Muscle layer of duodenum (tissue), 2 donors: Measurements from ENCODE around the gene SPEF2.
A peak's percentile ranks its signal among the peaks of the same experiment; 100 is the strongest.

Experiments
- H3K27ac ChIP-seq: one replicate; pipeline ENCODE4 v1.7.0; 2013; ENCODE audit warnings: mild to moderate bottlenecking, low read length
- H3K27me3 ChIP-seq: one replicate; pipeline ENCODE4 v1.7.0; 2013; ENCODE audit warnings: low read depth, mild to moderate bottlenecking, control low read depth, low read length
- H3K36me3 ChIP-seq, 2 donors: one replicate each; pipeline ENCODE4 v1.7.0; 2013; ENCODE audit warnings: low read length in 2 of 2, control low read depth in 1 of 2, mild to moderate bottlenecking in 1 of 2; ENCODE audit not compliant: insufficient read depth in 2 of 2, control insufficient read depth in 1 of 2
- H3K4me1 ChIP-seq, 2 donors: one replicate each; pipeline ENCODE4 v1.7.0; 2013; ENCODE audit warnings: low read length in 2 of 2, mild to moderate bottlenecking in 2 of 2, control low read depth in 1 of 2, moderate library complexity in 1 of 2; ENCODE audit not compliant: insufficient read depth in 2 of 2, control insufficient read depth in 1 of 2
- H3K4me3 ChIP-seq, 2 donors: one replicate each; pipeline ENCODE4 v1.7.0; 2013; ENCODE audit warnings: low read length in 2 of 2, low read depth in 1 of 2, mild to moderate bottlenecking in 1 of 2
- H3K9me3 ChIP-seq, 2 donors: one replicate each; pipeline ENCODE4 v1.7.0; 2013; ENCODE audit warnings: low read length in 2 of 2, control low read depth in 1 of 2, mild to moderate bottlenecking in 1 of 2; ENCODE audit not compliant: control insufficient read depth in 1 of 2
- donor health status: healthy.

The SPEF2 gene, protein sequence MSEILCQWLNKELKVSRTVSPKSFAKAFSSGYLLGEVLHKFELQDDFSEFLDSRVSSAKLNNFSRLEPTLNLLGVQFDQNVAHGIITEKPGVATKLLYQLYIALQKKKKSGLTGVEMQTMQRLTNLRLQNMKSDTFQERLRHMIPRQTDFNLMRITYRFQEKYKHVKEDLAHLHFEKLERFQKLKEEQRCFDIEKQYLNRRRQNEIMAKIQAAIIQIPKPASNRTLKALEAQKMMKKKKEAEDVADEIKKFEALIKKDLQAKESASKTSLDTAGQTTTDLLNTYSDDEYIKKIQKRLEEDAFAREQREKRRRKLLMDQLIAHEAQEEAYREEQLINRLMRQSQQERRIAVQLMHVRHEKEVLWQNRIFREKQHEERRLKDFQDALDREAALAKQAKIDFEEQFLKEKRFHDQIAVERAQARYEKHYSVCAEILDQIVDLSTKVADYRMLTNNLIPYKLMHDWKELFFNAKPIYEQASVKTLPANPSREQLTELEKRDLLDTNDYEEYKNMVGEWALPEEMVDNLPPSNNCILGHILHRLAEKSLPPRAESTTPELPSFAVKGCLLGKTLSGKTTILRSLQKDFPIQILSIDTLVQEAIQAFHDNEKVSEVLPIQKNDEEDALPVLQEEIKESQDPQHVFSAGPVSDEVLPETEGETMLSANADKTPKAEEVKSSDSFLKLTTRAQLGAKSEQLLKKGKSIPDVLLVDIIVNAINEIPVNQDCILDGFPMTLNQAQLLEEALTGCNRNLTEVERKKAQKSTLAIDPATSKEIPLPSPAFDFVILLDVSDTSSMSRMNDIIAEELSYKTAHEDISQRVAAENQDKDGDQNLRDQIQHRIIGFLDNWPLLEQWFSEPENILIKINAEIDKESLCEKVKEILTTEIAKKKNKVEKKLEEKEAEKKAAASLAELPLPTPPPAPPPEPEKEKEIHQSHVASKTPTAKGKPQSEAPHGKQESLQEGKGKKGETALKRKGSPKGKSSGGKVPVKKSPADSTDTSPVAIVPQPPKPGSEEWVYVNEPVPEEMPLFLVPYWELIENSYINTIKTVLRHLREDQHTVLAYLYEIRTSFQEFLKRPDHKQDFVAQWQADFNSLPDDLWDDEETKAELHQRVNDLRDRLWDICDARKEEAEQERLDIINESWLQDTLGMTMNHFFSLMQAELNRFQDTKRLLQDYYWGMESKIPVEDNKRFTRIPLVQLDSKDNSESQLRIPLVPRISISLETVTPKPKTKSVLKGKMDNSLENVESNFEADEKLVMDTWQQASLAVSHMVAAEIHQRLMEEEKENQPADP (N-terminal part only)

DNA sequence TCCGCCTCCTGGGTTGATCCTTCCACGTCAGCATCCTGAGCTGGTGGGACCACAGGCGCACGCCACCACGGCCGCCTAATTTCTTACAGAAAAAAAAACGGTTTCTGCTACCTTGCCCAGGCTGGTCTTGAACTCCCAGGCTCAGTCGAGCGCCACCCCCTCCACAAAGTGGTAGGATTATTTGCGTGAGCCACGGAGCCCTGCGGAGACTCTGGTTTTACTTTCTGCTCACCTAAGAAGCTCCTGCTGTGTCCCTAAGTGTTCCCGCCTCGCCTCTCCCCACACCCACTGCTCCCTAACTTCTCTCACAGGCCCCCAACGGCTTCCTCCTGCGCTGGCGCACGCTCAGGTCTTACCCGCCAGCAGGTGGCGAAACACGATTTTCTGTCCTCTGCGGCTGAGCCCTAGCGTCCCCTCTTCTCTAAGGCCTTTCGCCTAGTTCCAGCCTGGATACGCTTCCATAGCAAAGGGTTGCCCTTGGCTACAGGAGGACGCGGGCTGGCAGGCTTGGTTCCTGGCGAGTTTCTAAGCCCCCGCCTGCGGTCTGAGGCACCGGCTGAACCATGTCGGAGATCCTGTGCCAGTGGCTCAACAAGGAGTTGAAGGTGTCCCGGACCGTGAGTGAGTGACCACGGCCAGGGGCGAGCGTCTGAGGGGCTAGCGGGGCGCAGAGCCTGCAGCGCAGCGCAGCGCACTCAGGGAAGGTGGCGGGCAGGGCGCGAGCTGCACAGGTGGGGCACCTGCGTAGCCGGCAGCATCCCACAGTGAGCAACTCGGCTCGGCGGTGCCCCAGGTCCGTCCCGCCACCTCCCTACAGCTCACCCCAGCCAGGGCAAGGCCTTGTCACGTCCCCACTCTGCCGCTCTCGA is at the start of gene SPEF2:
TSS of gene SPEF2 (plus strand) at position 429 of the 869 bp plus-strand sequence. CDS start at position 564, 135 bp downstream.
- no peak within 1 kb of the TSS for H3K27ac ChIP-seq
- peaks cover 0 to 9% of the 10 kb centered on the region in 2 donors for H3K4me1 ChIP-seq
- H3K27me3 ChIP-seq, result no peaks in the 10 kb centered on the region
- no peaks in the 10 kb centered on the region for H3K36me3 ChIP-seq
- H3K4me3 ChIP-seq, result peak within 1 kb of the TSS; percentile 84 to 99
- H3K9me3 ChIP-seq, result peaks cover 0 to 3% of the 10 kb centered on the region in 2 donors

GRCh38 chr5:35575578-35575977 is 42.1 kb upstream of the SPEF2 start:
- H3K4me1 ChIP-seq, result no peaks in the 10 kb centered on the region
- no peak overlapping the region for H3K27ac ChIP-seq
- no peak overlapping the region for H3K4me3 ChIP-seq
- no peaks in the 10 kb centered on the region for H3K27me3 ChIP-seq
- no peaks in the 10 kb centered on the region for H3K36me3 ChIP-seq
- no peaks in the 10 kb centered on the region for H3K9me3 ChIP-seq

- Histone ChIP-seq H3K9me3 (no peaks in the 10 kb centered on the region), H3K36me3 (no peaks in the 10 kb centered on the region)
These were observed 30.2 kb upstream of the SPEF2 start for GRCh38 chr5:35587419-35587818.

DNA sequence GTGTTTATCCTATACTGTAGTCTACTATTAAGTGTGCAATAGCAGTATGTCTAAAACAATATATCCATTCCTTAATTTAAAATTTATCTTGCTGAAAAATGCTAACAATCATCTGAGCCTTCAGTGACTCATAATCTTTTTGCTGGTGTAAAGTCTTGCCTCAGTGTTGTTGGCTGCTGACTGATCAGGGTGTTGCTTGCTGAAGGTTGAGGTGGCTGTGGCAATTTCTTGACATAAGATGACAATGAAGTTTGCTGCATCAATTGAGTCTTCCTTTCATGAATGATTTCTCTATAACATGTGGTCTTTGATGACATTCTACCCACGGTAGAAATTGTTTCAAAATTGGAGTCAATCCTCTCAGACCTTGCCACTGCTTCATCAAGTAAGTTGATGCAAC is 24.3 kb upstream of the SPEF2 start:
- H3K4me3 ChIP-seq, result no peak overlapping the region
- no peaks in the 10 kb centered on the region for H3K36me3 ChIP-seq
- H3K27ac ChIP-seq, result no peak overlapping the region
- H3K9me3 ChIP-seq, result no peaks in the 10 kb centered on the region
- no peaks in the 10 kb centered on the region for H3K4me1 ChIP-seq
- no peaks in the 10 kb centered on the region for H3K27me3 ChIP-seq

More at GRCh38 chr5:35587419-35587818, 30.2 kb upstream of the SPEF2 start:
- Histone ChIP-seq H3K4me3 (no peak overlapping the region), H3K27me3 (no peaks in the 10 kb centered on the region), H3K27ac (no peak overlapping the region), H3K4me1 (no peaks in the 10 kb centered on the region)

DNA sequence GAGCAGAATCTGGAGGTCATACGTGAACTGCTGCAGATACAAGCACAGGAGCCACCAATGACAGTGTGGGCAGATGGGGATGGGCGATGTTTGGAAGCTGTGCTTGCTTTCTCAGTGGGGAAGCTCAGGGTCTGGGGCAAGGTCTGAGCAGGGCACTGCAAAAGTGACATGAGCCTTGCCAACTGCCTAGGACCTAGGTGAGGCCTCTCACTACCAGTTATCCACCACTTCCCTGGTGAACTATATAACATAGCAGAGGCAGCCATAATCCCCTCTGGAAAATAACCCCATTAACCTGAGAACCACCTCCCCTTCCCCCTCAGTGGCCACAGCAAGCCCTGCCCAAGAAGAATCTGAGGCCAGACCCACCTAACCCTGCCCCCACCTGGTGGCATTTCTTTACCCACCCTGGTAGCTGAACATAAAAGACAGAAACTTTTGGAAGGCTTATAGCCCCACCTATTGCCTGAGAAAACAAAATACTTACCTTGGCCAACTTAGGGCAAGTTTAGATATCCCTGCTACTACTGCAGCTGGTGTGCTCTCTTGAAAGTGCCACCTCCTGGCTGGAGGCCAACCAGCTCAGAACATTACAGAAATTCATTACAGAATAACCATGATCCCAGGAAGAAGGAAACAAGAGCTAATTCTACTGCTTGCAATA is 18.8 kb upstream of the SPEF2 start:
- no peaks in the 10 kb centered on the region for H3K9me3 ChIP-seq
- H3K27me3 ChIP-seq, result no peaks in the 10 kb centered on the region

GRCh38 chr5:35600591-35600990 is 17.1 kb upstream of the SPEF2 start:
- no peaks in the 10 kb centered on the region for H3K4me1 ChIP-seq
- peaks cover 0 to 4% of the 10 kb centered on the region in 2 donors for H3K9me3 ChIP-seq
- H3K36me3 ChIP-seq, result no peaks in the 10 kb centered on the region
- H3K27me3 ChIP-seq, result no peaks in the 10 kb centered on the region
- no peak overlapping the region for H3K4me3 ChIP-seq
- no peak overlapping the region for H3K27ac ChIP-seq

More for the DNA sequence above, 18.8 kb upstream of the SPEF2 start:
- Histone ChIP-seq H3K27ac (no peak overlapping the region), H3K36me3 (no peaks in the 10 kb centered on the region), H3K4me3 (no peak overlapping the region), H3K4me1 (no peaks in the 10 kb centered on the region)

GRCh38 chr5:35608881-35609779 is 8.5 kb upstream of the SPEF2 start:
- Histone ChIP-seq H3K4me3 (no peak overlapping the region), H3K9me3 (peaks cover 0 to 4% of the 10 kb centered on the region in 2 donors), H3K36me3 (no peaks in the 10 kb centered on the region), H3K4me1 (no peaks in the 10 kb centered on the region), H3K27ac (no peak overlapping the region), H3K27me3 (no peaks in the 10 kb centered on the region)

GRCh38 chr5:35617060-35617434 is 616 bp upstream of the SPEF2 start:
- Histone ChIP-seq H3K36me3 (no peaks in the 10 kb centered on the region), H3K4me3 (peak overlapping the region; percentile 84 to 99), H3K27ac (no peak overlapping the region), H3K9me3 (peaks cover 0 to 3% of the 10 kb centered on the region in 2 donors), H3K27me3 (no peaks in the 10 kb centered on the region), H3K4me1 (peaks cover 0 to 9% of the 10 kb centered on the region in 2 donors)

DNA sequence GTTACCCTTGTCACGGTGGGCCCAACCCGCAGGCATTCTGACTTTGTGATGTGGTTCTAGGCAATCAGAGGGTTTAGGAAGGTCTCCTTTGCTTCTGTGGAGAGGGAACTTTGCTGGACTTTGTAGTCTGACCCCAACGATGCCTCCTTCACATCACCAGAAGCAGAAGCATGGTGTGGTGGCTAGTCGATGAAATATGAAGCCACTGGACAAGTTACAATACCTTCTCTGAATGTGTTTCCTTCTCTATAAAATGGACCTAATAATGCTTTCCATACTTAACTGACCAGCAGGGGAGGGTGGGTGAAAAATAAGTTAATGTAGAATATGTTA is 607 bp downstream of the SPEF2 start:
- Histone ChIP-seq H3K27me3 (no peaks in the 10 kb centered on the region), H3K27ac (no peak overlapping the region), H3K9me3 (peaks cover 0 to 3% of the 10 kb centered on the region in 2 donors), H3K36me3 (no peaks in the 10 kb centered on the region), H3K4me3 (peak overlapping the region; percentile 84 to 99), H3K4me1 (peaks cover 0 to 9% of the 10 kb centered on the region in 2 donors)
